DMS114 treated with DMSO at 0.1 percent for 48 hours (cell line): ENCODE data around the gene SCO1.
A peak's percentile ranks its signal among the peaks of the same experiment; 100 is the strongest.
"Not testable (repeated sequence)": the region's sequence is repeated elsewhere in the genome, so short reads cannot be mapped to it uniquely, and the experiment has no call there.

Experiments used
- DNase-seq: peaks from one replicate; lab custom pipeline; 2025; ENCODE audit not compliant: unreplicated experiment; lab: John Stamatoyannopoulos, UW

Gene SCO1

DNA sequence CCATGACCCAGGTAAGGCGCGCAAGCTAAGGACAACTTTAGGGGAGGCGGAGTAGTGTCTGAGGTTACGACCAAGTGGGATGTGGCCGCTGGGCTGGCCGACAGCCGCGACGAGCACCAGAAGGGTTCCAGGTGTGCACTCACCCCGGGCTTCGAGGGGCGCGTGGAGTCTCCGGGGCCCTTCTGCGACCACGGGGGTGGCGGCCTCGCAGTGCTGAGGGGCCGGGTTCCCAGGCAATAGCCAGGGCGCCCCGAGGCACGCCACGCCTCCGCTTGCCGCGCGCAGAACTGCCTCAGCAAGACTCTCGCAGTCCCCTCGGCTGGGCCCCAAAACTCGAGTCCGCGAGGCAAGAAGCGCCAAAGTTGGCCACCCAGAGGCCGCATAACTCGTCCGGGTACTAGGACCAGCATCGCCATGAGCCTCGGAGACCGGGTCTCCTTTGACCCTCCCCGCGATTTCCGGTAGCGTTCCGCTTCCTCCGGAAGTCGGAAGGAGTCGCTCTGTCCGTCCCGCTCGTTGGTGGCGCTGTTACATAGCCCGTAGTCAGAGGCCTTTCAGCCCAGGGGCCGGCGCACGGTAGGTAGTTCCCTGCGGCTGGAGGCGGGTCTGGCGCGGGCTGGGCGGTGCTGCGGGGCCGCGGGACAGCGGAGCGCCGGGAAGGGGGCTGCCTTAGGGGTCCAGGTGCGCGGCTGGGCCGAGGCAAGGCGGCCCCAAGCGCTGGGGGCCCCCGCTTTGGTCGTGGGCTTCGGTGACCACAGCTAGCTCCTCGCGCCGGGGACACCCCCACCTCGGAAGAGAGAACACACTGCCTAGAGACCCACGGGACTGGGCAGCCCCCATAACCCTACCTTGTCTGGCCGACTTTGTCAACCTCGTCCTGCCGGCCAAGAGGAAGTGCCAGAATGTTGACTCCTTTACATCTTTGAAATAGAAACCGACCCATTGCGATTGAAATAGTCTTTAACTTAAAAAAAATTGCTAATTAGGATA, at the start of gene SCO1, which contains the start of gene ADPRM:
Gene SCO1 (minus strand): TSS at position 442 of the 990 bp plus-strand sequence. CDS start 26 bp downstream, at position 416.
Gene ADPRM (plus strand): TSS at position 503 of the 990 bp plus-strand sequence. CDS start 7,333 bp downstream, outside the sequence.
- DNase-seq, result peak; percentile 85

DNA sequence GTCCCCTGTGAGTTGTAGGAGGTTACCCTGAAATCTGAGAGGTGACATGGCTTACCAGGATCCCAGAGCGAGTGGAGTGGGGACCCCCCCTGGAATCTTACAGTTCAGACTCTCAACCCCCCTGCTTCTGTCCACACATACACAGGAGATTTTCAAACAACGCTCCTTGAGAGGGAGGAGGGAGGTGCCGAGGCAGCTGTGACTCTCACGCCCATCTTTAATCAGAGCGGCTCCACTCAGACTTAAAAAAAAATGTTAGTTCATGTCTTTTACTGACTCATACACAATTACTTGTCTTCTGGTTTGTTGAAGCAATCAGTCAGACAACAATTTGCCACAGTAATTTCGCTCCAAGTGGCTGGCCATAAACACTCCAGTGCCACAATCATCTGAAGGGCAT, 47.9 kb upstream of the SCO1 start:
- no peak for DNase-seq

DNA sequence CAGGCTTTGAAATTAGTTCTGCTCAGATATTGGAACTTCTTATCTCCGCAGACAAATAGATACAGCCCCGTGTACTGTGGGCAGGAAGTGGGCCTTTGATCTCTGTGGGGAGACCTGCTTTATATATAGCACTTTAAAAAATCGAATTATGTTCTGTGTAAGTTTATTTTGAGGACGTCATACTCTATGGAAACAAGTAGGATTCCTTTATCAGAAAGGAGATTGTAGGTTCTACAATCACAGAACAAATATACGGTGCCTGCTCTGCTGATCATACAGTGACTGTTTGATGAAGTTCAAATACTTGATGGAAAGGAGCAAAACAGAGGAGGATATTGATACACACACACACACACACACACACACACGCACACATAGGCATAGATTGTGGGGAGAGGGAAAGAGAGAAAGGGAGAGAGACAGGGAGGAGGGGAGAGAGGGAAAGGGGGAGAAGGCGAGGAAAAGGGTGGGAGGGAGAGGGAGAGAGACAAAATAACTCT, 47.2 kb upstream of the SCO1 start:
- DNase-seq, result no peak

DNA sequence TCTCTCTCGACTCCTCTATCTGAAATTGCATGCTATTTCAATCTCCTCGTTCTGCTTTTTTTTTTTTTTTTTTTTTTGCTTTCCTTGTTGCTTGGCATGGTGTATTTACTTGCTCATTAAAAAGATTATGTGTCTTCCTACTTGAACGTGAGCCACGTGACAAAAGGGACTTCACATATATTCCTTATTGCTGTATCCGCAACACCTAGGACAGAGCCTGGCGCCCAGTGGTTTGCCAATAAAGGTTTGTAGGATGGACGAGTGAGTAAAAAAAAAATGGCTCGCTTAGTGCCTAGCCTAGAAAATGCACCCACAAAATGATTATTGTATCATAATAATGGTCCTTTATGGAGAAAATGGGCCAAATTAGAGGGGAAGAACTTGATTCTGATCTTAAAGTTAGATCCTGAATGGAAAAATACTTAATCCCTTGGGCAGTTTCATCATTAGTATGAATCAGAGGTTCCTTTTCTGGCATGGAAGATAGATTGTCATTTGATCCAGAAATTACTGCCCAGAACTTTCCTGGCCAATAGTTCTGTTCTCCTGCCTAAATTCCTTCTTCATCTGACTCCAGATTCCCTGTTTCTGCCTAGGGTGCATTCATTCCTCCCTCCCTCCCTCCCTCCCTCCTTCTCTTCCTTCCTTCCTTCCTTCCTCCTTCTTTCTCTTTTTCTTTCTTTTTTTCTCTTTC, 46.1 kb upstream of the SCO1 start:
- no peak for DNase-seq

DNA sequence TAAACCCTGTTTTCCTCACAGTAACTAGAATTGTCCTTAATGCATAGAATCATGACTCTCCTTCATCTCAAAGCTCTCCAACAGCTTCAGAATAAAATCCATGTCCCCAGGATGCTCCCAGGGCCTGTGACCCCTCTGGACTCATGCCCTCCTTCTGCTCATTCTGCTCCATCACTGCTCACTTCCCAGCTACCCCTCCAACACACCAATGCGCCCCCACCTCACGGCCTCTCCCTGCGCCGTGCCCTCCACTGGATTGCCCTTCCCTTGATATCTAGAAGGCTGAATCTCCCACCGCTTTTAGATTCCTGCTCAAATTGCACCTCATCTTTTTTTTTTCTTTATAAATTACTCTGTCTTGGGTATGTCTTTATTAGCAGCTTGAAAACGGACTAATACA, 45.1 kb upstream of the SCO1 start:
- DNase-seq, result no peak

DNA sequence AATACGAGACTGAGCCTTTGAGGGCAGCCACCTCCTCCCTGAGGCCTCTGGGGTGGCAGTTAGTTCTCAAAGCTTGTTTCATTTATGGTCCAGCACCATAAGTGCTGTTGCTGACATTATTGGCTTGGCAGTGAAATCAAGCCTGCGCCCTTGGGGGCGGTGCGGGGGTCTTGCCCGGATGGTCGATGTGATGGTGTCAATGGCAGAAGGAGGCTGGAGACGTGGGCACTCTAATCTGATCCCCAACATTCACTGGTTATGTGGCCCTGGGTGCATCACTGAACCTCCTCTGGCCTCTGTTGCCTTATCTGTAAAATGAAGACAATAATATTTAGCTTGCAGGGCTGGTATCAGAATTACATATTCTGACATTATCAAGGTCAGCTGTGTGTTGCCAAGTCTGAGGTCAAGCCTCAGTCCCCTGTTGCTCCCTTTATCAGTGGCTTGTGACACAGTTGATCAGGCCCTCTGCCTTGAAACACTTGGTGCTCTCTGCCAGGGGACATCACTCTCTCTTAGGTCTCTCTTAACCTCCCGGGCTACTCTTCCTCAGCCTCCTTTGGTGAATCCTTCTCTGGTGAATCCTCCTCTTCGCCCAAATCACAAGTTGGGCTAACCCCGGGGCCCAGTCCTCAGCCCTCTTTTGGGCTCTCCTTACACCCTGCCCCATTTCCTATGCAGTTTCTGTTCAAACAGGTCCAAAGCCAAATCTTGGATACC, 44.2 kb upstream of the SCO1 start:
- no peak for DNase-seq

DNA sequence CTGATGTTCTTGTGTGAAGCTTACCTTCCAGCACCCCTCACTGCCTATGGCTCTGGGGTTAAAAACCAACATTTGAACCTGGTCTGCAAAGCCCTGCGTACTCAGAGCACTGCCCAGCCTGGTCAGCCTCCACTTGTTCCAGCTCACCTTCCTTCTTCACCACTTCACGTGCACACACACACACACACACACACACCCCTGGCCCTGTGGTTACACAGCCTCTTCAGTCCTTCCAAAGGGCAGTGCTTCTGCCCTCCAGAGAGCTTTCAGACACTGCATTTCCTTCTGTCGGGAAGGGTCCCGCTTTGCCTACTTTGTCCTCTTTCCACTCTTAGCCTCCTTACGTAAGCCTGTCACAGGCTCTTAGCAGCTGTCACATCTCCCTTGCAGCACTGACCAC, 42.1 kb upstream of the SCO1 start:
- DNase-seq, result no peak

DNA sequence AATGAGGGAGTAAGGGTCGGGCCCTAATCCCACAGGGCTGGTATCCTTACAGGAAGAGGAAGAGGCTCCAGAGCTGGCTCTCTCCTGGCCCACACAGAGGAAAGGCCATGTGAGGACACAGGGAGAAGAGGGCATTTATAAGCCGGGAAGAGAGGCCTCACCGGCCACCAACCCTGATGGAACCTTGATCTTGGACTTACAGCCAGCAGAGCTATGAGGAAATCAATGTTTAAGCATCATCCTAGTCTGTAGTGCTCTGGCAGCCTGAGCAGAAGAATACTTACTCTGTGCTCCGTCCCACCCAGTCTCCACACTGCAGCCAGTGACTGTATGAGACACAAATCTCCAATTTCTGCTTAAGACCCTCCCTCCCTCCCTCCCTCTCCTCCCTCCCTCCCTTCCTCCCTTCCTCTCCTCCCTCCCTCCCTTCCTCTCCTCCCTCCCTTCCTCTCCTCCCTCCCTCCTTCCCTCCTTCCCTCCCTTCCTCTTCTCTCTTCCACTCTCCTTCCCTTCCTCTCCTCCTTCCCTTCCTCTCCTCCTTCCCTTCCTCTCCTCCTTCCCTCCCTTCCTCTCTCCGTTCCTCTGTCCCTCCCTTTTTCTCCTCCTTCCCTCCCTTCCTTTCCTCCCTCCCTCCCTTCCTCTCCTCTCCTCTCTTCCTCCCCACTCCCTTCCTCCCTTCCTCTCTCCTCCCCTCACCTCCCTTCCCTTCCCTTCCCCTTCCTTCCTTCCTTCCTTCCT, 41.4 kb upstream of the SCO1 start:
- no peak for DNase-seq

DNA sequence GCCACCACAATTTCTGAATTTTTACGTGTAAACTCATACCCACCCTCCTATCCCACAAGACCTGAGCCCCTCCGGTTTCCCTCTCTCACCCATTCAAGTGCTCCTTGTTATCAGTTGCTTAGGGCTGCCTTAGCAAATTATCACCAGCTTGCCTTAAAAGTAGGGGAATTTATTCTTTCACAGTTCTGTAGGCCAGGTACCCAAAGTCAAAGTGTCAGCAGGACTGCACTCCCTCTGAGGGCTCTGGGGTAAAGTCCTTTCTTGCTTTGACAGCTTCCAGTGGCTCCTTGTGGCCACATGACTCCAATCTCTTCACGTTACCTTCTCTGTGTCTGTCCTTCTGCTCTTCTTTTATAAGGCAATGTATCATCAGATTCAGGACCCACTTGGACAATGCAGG, 40.4 kb upstream of the SCO1 start:
- no peak for DNase-seq

DNA sequence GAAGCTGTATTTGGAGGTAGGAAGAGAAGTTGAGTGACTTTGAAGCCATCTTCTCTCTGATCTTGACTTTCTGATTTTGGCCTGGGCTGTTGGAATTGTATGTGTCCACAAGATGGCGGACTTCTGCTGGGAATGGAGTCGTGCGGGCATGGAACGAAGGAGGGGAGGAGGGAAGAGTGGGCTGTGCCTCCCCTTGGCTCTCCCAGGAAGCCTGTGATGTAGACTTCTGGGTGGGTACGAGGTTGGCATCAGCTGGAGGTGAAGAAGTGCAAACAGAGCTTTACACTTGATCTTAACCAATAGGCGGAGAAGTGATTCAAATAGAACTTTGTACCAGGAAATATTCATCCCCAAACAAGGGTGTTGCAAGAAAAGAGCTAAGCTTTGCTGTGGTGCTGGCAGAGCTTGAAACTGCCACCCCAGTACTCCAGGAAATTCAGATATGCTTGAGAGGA, 39.9 kb upstream of the SCO1 start:
- peak; percentile 69 for DNase-seq

DNA sequence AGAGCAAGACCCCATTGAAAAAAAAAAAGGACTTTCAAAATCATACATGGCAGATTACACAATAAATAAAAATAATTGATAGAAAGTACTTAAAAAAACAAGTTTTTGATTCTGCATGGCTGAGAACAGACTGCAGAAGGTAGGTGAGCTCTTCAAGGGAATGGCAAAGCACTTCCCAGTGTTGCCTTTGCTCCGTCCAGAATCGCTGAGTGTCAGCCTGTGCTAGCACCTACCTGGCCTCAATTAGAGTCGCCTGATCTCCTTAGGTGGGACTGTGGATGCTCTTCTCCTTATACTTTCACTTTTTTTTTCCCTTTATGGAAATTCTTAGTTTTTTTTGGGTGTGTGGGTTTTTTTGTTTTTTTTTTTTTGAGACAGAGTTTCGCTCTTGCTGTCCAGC, 38.5 kb upstream of the SCO1 start:
- no peak for DNase-seq

DNA sequence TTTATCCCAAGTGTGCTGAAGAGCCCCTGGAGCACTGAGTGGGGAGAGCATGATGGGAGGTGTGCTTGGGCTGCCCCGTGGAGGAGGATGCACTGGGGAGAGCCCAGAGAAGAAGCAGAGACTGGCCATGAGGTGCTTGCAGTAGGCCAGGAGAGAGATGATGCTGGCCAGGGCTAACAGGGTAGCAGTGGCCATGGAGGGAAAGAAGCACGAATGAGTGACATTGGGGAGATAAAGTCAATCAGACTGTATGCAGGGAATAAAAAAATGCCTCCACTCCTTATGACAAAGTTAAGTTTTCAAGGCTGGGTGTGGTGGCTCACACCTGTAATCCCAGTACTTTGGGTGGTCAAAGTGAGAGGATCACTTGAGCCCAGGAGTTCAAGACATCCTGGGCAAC, 37.9 kb upstream of the SCO1 start:
- DNase-seq, result no peak

DNA sequence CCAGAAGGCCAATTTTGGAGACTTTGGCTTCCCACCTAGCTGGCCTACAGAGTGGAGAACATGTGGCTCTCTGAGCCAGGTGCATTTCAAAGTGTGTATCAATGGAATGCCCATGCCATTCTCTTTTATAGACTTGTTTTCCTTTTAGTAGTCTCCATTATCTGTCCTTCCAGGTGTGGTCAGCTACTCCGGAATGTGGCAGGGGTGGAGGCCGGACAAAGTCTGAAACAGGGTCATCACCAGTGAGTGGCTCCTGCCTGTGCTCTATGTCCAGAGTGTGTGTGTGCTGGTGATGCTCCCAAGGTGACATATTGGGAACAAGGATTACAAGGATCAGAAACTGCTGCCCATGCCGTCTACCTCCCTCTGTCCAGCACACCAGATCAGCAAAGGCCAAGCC, 36.3 kb upstream of the SCO1 start:
- DNase-seq, result no peak

DNA sequence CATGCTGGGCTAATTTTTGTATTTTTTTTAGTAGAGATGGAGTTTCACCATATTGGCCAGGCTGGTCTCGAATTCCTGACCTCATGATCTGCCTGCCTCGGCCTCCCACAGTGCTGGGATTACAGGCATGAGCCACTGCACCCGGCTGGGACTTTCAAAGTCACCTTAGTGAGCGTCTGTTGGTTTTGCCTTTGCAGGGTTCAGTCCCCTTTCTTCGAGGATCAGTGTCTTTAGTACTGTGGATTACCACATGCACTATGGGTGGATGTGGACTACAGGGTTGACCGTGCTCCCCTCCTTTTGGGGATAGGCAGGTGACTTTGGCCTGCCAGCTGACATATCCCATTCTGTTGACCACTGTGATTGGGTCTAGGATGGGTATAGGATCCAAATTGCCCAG, 34.8 kb upstream of the SCO1 start:
- DNase-seq, result not testable (repeated sequence)

DNA sequence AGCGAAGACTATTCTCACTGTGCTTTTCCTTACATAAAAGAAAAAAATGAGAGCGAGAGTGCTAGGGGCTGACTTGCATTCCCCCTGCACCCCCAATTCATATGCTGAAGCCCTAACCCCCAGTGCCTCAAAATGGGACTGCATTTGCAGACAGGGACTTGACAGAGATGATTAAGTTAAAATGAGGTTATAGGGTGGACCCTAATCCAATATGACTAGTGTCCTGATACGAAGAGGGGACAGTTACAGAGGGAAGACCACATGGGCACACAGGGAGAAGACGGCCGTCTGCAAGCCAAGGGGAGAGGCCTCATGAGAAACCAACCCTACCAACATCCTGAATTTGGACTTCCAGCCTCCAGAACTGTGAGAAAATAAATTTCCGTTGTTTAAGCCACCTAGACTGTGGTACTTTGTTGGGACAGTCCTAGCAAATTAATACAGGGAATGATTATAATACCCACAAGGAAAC, 34.1 kb upstream of the SCO1 start:
- DNase-seq, result no peak

DNA sequence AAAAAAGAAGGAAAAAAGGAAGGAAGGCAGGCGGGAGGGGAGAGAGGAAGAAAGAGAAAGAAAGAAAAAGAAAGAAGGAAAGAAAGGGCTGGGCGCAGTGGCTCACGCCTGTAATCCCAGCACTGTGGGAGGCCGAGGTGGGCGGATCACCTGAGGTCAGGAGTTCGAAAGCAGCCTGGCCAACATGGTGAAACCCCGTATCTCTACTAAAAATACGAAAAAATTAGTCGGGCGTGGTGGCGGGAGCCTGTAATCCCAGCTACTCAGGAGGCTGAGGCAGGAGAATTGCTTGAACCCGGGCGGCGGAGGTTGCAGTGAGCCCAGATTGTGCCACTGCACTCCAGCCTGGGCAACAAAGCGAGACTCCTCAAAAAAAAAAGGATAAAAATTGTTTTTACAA, 32.9 kb upstream of the SCO1 start:
- not testable (repeated sequence) for DNase-seq

DNA sequence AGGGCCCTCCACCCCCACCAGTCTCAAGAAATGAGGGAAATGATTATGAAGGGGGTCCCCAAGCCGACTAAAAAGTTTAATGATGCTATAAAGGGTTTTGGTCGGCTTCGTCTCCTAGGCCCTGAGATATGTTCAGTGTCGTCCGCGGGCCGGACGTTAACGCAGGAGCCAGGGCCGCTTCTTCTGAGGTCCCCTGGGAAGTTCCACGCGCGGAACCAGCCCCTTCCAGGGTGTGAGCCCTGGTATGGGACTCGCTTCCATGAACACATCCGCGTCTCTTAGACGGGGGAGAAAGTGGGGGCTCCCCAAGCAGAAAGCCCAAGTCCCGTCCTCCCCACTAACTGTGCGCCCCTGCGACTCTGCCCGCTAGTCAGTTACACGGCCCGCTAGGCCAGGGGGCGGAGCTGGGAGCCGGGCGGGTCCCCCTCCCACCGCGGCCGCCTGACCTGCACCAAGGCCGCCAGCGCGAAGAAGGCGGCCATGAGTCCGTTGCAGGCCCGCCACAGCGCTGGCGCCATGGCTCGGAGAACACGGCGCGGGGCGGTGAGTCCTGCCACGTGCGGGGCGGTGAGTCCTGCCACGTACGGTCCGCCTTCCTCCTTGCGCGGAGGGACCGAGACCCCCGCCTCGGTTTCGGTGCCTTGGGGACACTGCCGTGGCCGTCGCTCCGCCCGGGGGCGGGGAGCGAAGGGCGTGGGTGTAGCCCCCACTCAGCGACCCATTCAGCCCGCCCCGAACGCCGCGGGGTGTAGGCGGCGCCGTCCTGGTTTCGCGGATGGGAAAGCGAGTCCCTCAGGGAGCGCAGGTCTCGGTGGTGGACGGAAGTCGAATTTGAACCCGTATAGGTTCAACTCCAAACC, 32.2 kb upstream of the SCO1 start, which contains the start of gene TMEM220:
Gene TMEM220 (minus strand): TSS at position 690 of the 860 bp plus-strand sequence. CDS start 172 bp downstream, at position 518.
- DNase-seq, result peak; percentile 21

DNA sequence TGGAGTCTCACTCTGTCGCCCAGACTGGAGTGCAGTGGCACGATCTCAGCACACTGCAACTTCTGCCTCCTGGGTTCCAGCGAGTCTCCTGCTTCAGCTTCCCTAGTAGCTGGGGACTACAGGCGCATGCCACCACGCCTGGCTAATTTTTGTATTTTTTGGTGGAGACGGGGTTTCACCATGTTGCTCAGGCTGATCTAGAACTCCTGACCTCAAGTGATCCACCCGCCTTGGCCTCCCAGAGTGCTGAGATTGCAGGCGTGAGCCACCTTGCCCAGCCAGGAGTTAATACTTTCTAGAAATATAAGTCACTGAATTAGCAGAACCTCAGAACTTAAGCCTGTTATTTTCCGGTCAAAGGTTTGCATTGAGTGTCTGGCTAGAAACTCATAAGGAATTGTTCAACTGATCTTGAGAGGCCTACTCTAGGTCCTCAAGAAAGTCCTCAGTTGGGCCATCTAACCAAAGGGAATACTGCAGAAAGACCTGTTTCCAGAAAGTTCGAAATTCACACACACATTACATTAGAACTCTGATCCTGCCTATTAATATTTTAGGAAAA, 31.1 kb upstream of the SCO1 start:
- no peak for DNase-seq

DNA sequence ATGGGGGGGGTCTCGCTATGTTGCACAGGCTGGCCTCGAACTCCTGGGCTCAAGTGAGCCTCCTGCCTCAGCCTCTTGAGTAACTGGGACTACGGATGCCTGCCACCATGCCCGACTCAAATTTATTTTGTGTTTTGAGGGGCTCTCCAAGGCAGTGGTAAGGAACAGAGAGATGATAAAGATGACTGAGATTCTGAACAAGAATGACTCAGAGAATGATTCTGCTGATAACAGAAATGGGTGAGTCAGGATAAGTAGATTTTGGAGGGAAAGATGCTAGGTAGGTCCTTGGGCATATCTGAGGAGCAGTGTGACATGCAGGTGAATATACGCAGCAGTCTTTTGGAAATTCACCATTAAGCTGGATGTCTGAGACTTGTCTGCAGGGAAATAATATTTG, 29.9 kb upstream of the SCO1 start:
- no peak for DNase-seq
